GM23338 (cell line): ENCODE measurements around the gene TPM1. TPM values are rescaled to one million over a fixed set of nuclear protein-coding genes. Genes with fewer than 3 reads are reported as not detected.

Experiments used
- ATAC-seq: fragments of 200-7000 bp; cut with Tn5 transposase; 3 replicates; pipeline ENCODE4 v1.9.1; 2020
- DNase-seq: peaks from one replicate; pipeline ENCODE4 v3.0.0-alpha.2; 2015; ENCODE audit warnings: low spot score
- H2AFZ ChIP-seq: fragments of 200-600 bp; sonication (generic); 2 replicates; pipeline ENCODE4 v1.8.0; 2016; ENCODE audit warnings: antibody characterized with exemption, mild to moderate bottlenecking, moderate library complexity
- H3F3A ChIP-seq: fragments of 200-600 bp; sonication (generic); replicated peaks from 2 replicates; pipeline ENCODE4 v1.8.0; 2017; ENCODE audit warnings: antibody characterized with exemption, mixed run types, low read depth
- H3K27ac ChIP-seq: fragments of 200-600 bp; sonication (generic); 2 replicates; pipeline ENCODE4 v1.6.1; 2016; ENCODE audit warnings: low read depth
- H3K27me3 ChIP-seq: fragments of 200-600 bp; sonication (generic); 2 replicates; pipeline ENCODE4 v1.8.0; 2016; ENCODE audit warnings: mild to moderate bottlenecking, mixed run types, moderate library complexity; ENCODE audit not compliant: insufficient read depth
- H3K36me3 ChIP-seq: fragments of 200-600 bp; sonication (generic); 2 replicates; pipeline ENCODE4 v1.8.0; 2016; ENCODE audit warnings: mild to moderate bottlenecking; ENCODE audit not compliant: insufficient read depth
- H3K4me1 ChIP-seq: fragments of 200-600 bp; sonication (generic); 2 replicates; pipeline ENCODE4 v1.8.0; 2016; ENCODE audit warnings: mild to moderate bottlenecking, moderate library complexity; ENCODE audit not compliant: insufficient read depth
- H3K4me2 ChIP-seq: fragments of 200-600 bp; sonication (generic); 2 replicates; pipeline ENCODE4 v1.7.1; 2017; ENCODE audit warnings: mixed run types
- H3K4me3 ChIP-seq: fragments of 200-600 bp; sonication (generic); 2 replicates; pipeline ENCODE4 v1.6.1; 2016; ENCODE audit warnings: mixed run types
- H3K79me2 ChIP-seq: fragments of 200-600 bp; sonication (generic); replicated peaks from 2 replicates; pipeline ENCODE4 v1.8.0; 2017; ENCODE audit warnings: mild to moderate bottlenecking; ENCODE audit not compliant: insufficient read depth
- H3K9me2 ChIP-seq: fragments of 200-600 bp; sonication (generic); 2 replicates; pipeline ENCODE4 v1.8.0; 2017; ENCODE audit not compliant: insufficient read depth
- H4K20me1 ChIP-seq: fragments of 200-600 bp; sonication (generic); replicated peaks from 2 replicates; pipeline ENCODE4 v1.8.0; 2017; ENCODE audit warnings: mild to moderate bottlenecking; ENCODE audit not compliant: insufficient read depth
- H3K27ac Mint-ChIP-seq: 2 replicates; pipeline ENCODE4 v1.8.0; 2020; ENCODE audit warnings: inconsistent platforms, mild to moderate bottlenecking, moderate library complexity, mixed read lengths
- H3K27me3 Mint-ChIP-seq: 3 replicates; pipeline ENCODE4 v1.8.0; 2022; ENCODE audit warnings: low read depth, mild to moderate bottlenecking, moderate library complexity, mixed read lengths, inconsistent platforms; ENCODE audit not compliant: insufficient read depth, poor library complexity
- H3K36me3 Mint-ChIP-seq: 3 replicates; pipeline ENCODE4 v1.8.0; 2021; ENCODE audit warnings: low read depth, mild to moderate bottlenecking, inconsistent platforms, moderate library complexity, mixed read lengths
- H3K4me1 Mint-ChIP-seq: 3 replicates; pipeline ENCODE4 v1.8.0; 2020; ENCODE audit warnings: mild to moderate bottlenecking, inconsistent platforms, mixed read lengths
- H3K4me3 Mint-ChIP-seq: 3 replicates; pipeline ENCODE4 v1.8.0; 2021; ENCODE audit warnings: moderate library complexity, mild to moderate bottlenecking, inconsistent platforms, mixed read lengths
- H3K9me3 Mint-ChIP-seq: 3 replicates; pipeline ENCODE4 v1.8.0; 2020; ENCODE audit warnings: moderate library complexity, mild to moderate bottlenecking, inconsistent platforms, mixed read lengths
- CREB1 ChIP-seq: fragments of 250-450 bp; sonication (Bioruptor Pico); IDR thresholded peaks from 2 replicates; pipeline ENCODE4 v1.5.0; 2020; ENCODE audit warnings: low read depth, mild to moderate bottlenecking, moderate library complexity
- ETS1 ChIP-seq: IDR thresholded peaks from 2 replicates; pipeline ENCODE4 v1.6.1; 2016; ENCODE audit warnings: antibody characterized with exemption
- EZH2 ChIP-seq: fragments of 200-600 bp; sonication (generic); IDR thresholded peaks from one replicate; pipeline ENCODE4 v1.8.0; 2017; ENCODE audit warnings: antibody characterized with exemption, mild to moderate bottlenecking, low read depth; ENCODE audit not compliant: unreplicated experiment
- EZH2phosphoT487 ChIP-seq: fragments of 200-600 bp; sonication (generic); IDR thresholded peaks from one replicate; pipeline ENCODE4 v1.8.1; 2018; ENCODE audit warnings: antibody characterized with exemption; ENCODE audit not compliant: unreplicated experiment
- JUNB ChIP-seq: IDR thresholded peaks from one replicate; pipeline ENCODE4 v1.6.1; 2016; ENCODE audit warnings: antibody characterized with exemption; ENCODE audit not compliant: unreplicated experiment
- NANOG ChIP-seq: IDR thresholded peaks from 2 replicates; pipeline ENCODE4 v1.6.1; 2016; ENCODE audit warnings: antibody characterized with exemption, borderline replicate concordance
- POLR2AphosphoS5 ChIP-seq: IDR thresholded peaks from 2 replicates; pipeline ENCODE4 v1.6.1; 2016; ENCODE audit warnings: antibody characterized with exemption, low read depth
- STAT1 ChIP-seq: IDR thresholded peaks from one replicate; pipeline ENCODE4 v1.6.1; 2016; ENCODE audit warnings: antibody characterized with exemption; ENCODE audit not compliant: unreplicated experiment
- ZNF114 ChIP-seq: fragments of 250-450 bp; sonication (Bioruptor Pico); IDR thresholded peaks from 2 replicates; pipeline ENCODE4 v1.5.0; 2020; ENCODE audit warnings: mild to moderate bottlenecking, moderate library complexity
- ZNF331 ChIP-seq: fragments of 250-450 bp; sonication (Bioruptor Pico); IDR thresholded peaks from 2 replicates; pipeline ENCODE4 v1.5.0; 2020; ENCODE audit warnings: low read depth, mild to moderate bottlenecking, moderate library complexity
- polyA plus RNA-seq: library from polyadenylated mRNA; unstranded; fragments of >200 nt; fragmentation: Nextera tagmentation; extraction: Ambion mirVana; gene quantifications from 2 replicates; pipeline ENCODE4 v1.2.1, GENCODE V29; 2016
- total RNA-seq: library from RNA; depleted of rRNA; stranded (reverse); fragments of >200 nt; shearing (Covaris generic); gene quantifications from 2 replicates; pipeline ENCODE4 v1.2.3, GENCODE V29; 2014
- TF ChIP-seq, protein P1 (sequence below), 2 experiments: fragments of 200-600 bp in 1 of 2; sonication (generic) in 1 of 2; conservative IDR thresholded peaks; 2 replicates each; pipeline versions ENCODE4 v1.5.1 to v1.6.1; 2016 to 2017; ENCODE audit warnings: antibody characterized with exemption in 2 of 2, low read depth in 2 of 2, mild to moderate bottlenecking in 2 of 2, moderate library complexity in 1 of 2
- TF ChIP-seq, protein P2 (sequence below): IDR thresholded peaks from one replicate; pipeline ENCODE4 v1.6.1; 2018; ENCODE audit warnings: antibody characterized with exemption; ENCODE audit not compliant: unreplicated experiment
- TF ChIP-seq, protein P3 (sequence below): fragments of 250-450 bp; sonication (Bioruptor Pico); IDR thresholded peaks from 2 replicates; pipeline ENCODE4 v1.5.0; 2020; ENCODE audit warnings: mild to moderate bottlenecking, moderate library complexity

TPM1 gene
- total and polyA plus RNA-seq, 2 experiments from 2014 or later = 449 to 913 TPM

- Histone ChIP-seq H3K36me3 (peaks cover 97% of the 10 kb centered on the region), H3F3A (peaks cover 7% of the 10 kb centered on the region; the same call in 1 of the 2 replicates), H3K4me1 (no peaks in the 10 kb centered on the region), H3K27me3 (no peaks in the 10 kb centered on the region), H4K20me1 (peaks cover 5% of the 10 kb centered on the region; the same call in 1 of the 2 replicates), H3K4me3 (no peak overlapping the region), H3K79me2 (peaks cover 4% of the 10 kb centered on the region), H2AFZ (no peak overlapping the region), H3K4me2 (no peak overlapping the region), H3K9me2 (no peaks in the 10 kb centered on the region), H3K27ac (no peak overlapping the region)
- no peak for TF ChIP-seq ETS1
- TF ChIP-seq EZH2 = no peak
- TF ChIP-seq, protein P1, sequence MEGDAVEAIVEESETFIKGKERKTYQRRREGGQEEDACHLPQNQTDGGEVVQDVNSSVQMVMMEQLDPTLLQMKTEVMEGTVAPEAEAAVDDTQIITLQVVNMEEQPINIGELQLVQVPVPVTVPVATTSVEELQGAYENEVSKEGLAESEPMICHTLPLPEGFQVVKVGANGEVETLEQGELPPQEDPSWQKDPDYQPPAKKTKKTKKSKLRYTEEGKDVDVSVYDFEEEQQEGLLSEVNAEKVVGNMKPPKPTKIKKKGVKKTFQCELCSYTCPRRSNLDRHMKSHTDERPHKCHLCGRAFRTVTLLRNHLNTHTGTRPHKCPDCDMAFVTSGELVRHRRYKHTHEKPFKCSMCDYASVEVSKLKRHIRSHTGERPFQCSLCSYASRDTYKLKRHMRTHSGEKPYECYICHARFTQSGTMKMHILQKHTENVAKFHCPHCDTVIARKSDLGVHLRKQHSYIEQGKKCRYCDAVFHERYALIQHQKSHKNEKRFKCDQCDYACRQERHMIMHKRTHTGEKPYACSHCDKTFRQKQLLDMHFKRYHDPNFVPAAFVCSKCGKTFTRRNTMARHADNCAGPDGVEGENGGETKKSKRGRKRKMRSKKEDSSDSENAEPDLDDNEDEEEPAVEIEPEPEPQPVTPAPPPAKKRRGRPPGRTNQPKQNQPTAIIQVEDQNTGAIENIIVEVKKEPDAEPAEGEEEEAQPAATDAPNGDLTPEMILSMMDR (conservative IDR thresholded peaks at IDR 0.05; ENCODE audit: low read depth in 2 of 2) = no peak
- TF ChIP-seq ZNF114 = no peak
- TF ChIP-seq STAT1 = no peak
- no peak for TF ChIP-seq EZH2phosphoT487
- TF ChIP-seq JUNB = no peak
- no peak for TF ChIP-seq POLR2AphosphoS5
- no peak for TF ChIP-seq CREB1 (CRISPR knock-in tag)
- TF ChIP-seq, protein P2, sequence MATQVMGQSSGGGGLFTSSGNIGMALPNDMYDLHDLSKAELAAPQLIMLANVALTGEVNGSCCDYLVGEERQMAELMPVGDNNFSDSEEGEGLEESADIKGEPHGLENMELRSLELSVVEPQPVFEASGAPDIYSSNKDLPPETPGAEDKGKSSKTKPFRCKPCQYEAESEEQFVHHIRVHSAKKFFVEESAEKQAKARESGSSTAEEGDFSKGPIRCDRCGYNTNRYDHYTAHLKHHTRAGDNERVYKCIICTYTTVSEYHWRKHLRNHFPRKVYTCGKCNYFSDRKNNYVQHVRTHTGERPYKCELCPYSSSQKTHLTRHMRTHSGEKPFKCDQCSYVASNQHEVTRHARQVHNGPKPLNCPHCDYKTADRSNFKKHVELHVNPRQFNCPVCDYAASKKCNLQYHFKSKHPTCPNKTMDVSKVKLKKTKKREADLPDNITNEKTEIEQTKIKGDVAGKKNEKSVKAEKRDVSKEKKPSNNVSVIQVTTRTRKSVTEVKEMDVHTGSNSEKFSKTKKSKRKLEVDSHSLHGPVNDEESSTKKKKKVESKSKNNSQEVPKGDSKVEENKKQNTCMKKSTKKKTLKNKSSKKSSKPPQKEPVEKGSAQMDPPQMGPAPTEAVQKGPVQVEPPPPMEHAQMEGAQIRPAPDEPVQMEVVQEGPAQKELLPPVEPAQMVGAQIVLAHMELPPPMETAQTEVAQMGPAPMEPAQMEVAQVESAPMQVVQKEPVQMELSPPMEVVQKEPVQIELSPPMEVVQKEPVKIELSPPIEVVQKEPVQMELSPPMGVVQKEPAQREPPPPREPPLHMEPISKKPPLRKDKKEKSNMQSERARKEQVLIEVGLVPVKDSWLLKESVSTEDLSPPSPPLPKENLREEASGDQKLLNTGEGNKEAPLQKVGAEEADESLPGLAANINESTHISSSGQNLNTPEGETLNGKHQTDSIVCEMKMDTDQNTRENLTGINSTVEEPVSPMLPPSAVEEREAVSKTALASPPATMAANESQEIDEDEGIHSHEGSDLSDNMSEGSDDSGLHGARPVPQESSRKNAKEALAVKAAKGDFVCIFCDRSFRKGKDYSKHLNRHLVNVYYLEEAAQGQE = no peak
- no peak for TF ChIP-seq NANOG
- TF ChIP-seq, protein P3, sequence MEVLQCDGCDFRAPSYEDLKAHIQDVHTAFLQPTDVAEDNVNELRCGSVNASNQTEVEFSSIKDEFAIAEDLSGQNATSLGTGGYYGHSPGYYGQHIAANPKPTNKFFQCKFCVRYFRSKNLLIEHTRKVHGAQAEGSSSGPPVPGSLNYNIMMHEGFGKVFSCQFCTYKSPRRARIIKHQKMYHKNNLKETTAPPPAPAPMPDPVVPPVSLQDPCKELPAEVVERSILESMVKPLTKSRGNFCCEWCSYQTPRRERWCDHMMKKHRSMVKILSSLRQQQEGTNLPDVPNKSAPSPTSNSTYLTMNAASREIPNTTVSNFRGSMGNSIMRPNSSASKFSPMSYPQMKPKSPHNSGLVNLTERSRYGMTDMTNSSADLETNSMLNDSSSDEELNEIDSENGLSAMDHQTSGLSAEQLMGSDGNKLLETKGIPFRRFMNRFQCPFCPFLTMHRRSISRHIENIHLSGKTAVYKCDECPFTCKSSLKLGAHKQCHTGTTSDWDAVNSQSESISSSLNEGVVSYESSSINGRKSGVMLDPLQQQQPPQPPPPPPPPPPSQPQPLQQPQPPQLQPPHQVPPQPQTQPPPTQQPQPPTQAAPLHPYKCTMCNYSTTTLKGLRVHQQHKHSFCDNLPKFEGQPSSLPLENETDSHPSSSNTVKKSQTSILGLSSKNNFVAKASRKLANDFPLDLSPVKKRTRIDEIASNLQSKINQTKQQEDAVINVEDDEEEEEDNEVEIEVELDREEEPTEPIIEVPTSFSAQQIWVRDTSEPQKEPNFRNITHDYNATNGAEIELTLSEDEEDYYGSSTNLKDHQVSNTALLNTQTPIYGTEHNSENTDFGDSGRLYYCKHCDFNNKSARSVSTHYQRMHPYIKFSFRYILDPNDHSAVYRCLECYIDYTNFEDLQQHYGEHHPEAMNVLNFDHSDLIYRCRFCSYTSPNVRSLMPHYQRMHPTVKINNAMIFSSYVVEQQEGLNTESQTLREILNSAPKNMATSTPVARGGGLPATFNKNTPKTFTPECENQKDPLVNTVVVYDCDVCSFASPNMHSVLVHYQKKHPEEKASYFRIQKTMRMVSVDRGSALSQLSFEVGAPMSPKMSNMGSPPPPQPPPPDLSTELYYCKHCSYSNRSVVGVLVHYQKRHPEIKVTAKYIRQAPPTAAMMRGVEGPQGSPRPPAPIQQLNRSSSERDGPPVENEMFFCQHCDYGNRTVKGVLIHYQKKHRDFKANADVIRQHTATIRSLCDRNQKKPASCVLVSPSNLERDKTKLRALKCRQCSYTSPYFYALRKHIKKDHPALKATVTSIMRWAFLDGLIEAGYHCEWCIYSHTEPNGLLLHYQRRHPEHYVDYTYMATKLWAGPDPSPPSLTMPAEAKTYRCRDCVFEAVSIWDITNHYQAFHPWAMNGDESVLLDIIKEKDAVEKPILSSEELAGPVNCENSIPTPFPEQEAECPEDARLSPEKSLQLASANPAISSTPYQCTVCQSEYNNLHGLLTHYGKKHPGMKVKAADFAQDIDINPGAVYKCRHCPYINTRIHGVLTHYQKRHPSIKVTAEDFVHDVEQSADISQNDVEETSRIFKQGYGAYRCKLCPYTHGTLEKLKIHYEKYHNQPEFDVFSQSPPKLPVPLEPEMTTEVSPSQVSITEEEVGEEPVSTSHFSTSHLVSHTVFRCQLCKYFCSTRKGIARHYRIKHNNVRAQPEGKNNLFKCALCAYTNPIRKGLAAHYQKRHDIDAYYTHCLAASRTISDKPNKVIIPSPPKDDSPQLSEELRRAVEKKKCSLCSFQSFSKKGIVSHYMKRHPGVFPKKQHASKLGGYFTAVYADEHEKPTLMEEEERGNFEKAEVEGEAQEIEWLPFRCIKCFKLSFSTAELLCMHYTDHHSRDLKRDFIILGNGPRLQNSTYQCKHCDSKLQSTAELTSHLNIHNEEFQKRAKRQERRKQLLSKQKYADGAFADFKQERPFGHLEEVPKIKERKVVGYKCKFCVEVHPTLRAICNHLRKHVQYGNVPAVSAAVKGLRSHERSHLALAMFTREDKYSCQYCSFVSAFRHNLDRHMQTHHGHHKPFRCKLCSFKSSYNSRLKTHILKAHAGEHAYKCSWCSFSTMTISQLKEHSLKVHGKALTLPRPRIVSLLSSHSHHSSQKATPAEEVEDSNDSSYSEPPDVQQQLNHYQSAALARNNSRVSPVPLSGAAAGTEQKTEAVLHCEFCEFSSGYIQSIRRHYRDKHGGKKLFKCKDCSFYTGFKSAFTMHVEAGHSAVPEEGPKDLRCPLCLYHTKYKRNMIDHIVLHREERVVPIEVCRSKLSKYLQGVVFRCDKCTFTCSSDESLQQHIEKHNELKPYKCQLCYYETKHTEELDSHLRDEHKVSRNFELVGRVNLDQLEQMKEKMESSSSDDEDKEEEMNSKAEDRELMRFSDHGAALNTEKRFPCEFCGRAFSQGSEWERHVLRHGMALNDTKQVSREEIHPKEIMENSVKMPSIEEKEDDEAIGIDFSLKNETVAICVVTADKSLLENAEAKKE = no peak
- TF ChIP-seq ZNF331 (CRISPR knock-in tag) = no peak
- DNase-seq = no peak
- Mint-ChIP-seq H3K9me3 (no peaks in the 10 kb centered on the region), H3K4me1 (no peaks in the 10 kb centered on the region; the same call in 2 of the 3 replicates), H3K36me3 (peaks cover 99% of the 10 kb centered on the region), H3K4me3 (no peak overlapping the region), H3K27ac (no peak overlapping the region), H3K27me3 (peaks cover 4% of the 10 kb centered on the region)
- no peak for ATAC-seq
Measured at GRCh38 chr15:63061975-63062374, 19.4 kb downstream of the TPM1 start.
